GM18502 (cell line): ENCODE data around the gene SNX13.
A peak's percentile ranks its signal among the peaks of the same experiment; 100 is the strongest.

ENCODE experiments used
- ATAC-seq: cut with Tn5 transposase; IDR thresholded peaks from one replicate; pipeline ENCODE4 v1.9.1; 2021; ENCODE audit warnings: mild to moderate bottlenecking; ENCODE audit not compliant: unreplicated experiment, poor library complexity

Gene SNX13

GRCh38 chr7:17940302-17940883 is at the start of gene SNX13:
TSS of gene SNX13 (minus strand) at chr7:17940494. CDS start at chr7:17940295, 199 bp downstream.
- peak; percentile 95 for ATAC-seq

GRCh38 chr7:17989546-17989945 is 49.3 kb upstream of the SNX13 start:
- no peak for ATAC-seq

- no peak for ATAC-seq
Observed at GRCh38 chr7:17988858-17989257, 48.6 kb upstream of the SNX13 start.

GRCh38 chr7:17988141-17988540 is 47.8 kb upstream of the SNX13 start:
- ATAC-seq = no peak

GRCh38 chr7:17986851-17987250 is 46.6 kb upstream of the SNX13 start:
- no peak for ATAC-seq

- ATAC-seq = no peak
Observed at GRCh38 chr7:17985473-17986239, 45.4 kb upstream of the SNX13 start.

- ATAC-seq = no peak
Observed at GRCh38 chr7:17984288-17984687, 44.0 kb upstream of the SNX13 start.

- ATAC-seq = no peak
Observed at GRCh38 chr7:17983221-17984062, 43.1 kb upstream of the SNX13 start.

- ATAC-seq = no peak
Observed at GRCh38 chr7:17976952-17977351, 36.7 kb upstream of the SNX13 start.

- no peak for ATAC-seq
Observed at GRCh38 chr7:17971411-17971810, 31.1 kb upstream of the SNX13 start.

GRCh38 chr7:17968791-17969715 is 28.8 kb upstream of the SNX13 start:
- no peak for ATAC-seq

GRCh38 chr7:17966706-17967105 is 26.4 kb upstream of the SNX13 start:
- ATAC-seq = no peak

- no peak for ATAC-seq
Observed at GRCh38 chr7:17965603-17966002, 25.3 kb upstream of the SNX13 start.

- ATAC-seq = no peak
Observed at GRCh38 chr7:17963281-17963680, 23.0 kb upstream of the SNX13 start.

- ATAC-seq = no peak
Observed at GRCh38 chr7:17962652-17963051, 22.4 kb upstream of the SNX13 start.

GRCh38 chr7:17957871-17958270 is 17.6 kb upstream of the SNX13 start:
- ATAC-seq = no peak

- ATAC-seq = peak; percentile 100
Observed at GRCh38 chr7:17952387-17952786, 12.1 kb upstream of the SNX13 start.

GRCh38 chr7:17951742-17952254 is 11.5 kb upstream of the SNX13 start:
- ATAC-seq = no peak

GRCh38 chr7:17948526-17949238 is 8.4 kb upstream of the SNX13 start:
- ATAC-seq = no peak
